ENCODE data around the gene SLC44A3.
"Not testable (repeated sequence)": the region's sequence is repeated elsewhere in the genome, so short reads cannot be mapped to it uniquely, and the experiment has no call there.

SLC44A3 gene

DNA sequence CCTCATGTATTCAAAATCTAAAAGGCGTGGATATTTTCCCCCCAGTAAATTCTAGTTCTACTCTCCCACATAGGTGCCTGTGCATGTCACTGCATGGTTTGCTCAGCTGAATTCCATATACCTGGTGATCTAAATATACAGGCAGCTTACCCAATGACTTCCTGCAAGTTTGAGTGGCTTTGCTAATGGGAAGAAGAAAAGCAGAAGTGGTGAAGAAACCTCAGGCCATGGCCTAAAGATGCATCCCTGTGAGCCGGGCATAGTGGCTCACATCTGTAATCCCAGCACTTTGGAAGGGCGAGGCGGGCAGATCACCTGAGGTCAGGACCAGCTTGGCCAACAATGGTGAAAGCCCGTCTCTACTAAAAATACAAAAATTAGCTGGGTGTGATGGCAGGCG lies 11.5 kb downstream of the SLC44A3 start:
- in situ Hi-C loops (cut with HindIII; ENCODE audit: low sequenced_read_pairs), result no loop called here

DNA sequence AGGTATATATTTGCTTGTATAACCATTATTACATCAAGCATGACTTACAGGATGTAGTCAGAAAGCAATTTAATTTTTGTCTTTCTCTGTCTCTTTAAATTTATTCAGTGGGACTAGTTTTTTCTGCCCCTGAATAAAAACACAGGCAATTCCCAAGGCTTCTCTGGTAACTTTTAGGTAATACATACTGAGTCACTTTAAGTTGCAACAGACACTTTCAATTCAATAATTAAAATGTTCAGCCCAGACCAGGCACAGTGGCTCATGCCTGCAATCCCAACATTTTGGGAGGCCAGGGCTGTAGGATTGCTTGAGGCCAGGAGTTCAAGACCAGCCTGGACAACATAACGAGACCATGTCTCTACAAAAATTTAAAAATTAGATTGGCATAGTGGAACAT lies 12.3 kb downstream of the SLC44A3 start:
- in situ Hi-C loops (cut with HindIII; ENCODE audit: low sequenced_read_pairs), result no loop called here

DNA sequence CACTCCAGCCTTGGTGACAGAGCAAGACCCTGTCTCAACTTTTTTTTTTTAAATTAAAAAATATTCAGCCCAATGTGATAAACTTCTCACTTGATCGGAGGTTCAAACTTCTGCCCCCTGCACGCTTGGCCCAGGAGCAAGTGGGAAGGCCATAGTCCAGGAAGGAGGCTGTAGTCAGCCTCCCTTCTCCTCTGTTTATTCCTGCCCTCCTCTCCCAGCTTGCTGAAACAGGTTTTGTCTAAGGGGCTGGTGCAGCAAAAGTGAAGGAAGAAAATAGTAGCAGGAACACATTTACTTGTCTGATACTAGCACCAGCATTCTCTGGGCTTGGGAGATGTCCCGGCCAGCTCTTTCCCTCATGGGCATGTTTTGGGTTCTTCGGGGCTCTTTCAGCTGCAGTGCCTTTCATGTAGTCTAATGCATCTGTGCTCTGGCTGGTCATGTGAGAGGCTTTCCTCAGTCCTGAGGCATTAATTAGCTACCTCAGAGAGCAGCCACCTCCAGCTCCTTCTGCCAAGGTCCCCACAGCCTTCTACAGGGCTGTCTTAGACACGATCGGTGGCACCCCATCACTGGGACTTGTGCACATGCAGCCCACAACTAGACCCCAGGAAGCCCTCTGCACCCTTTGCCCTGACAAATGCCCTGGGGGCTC lies 12.9 kb downstream of the SLC44A3 start:
- in situ Hi-C loops (cut with HindIII; ENCODE audit: low sequenced_read_pairs), result no loop called here

DNA sequence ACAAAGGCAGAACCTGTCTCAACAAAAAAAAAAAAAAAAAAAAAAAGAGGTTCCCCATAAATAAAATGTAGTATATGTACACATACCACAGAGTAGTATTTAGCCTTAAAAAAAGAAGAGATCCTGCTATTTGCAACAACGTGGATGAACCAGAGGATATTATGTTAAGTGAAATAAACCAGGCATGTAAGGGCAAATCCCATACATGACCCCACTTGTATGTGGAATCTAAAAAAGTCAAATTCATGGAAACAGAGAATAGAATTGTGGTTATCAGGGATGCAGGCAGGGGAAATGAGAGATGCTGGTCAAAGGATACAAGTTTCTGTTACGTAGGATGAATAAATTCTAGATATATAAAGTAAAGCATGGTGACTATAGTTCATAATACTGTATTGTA lies 16.7 kb downstream of the SLC44A3 start:
- in situ Hi-C loops (cut with HindIII; ENCODE audit: low sequenced_read_pairs), result no loop called here

DNA sequence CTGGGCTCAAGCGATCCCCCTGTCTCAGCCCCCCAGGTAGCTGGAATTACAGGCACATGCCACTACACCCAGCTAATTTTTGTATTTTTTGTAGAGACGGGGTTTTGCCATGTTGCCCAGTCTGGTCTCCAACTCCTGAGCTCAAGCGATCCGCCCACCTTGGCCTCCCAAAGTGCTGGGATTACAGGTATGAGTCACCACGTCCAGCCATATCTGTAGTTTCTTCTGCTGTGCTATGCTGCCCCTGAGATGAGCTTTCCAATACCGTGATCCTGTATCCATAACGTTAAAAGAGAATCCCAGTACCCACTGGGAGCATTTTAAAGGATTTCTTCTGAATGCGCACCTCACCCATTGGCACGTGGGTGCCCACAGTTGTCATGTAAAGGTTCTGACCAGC lies 20.2 kb downstream of the SLC44A3 start:
- in situ Hi-C loops (cut with HindIII; ENCODE audit: low sequenced_read_pairs), result not testable (repeated sequence)

DNA sequence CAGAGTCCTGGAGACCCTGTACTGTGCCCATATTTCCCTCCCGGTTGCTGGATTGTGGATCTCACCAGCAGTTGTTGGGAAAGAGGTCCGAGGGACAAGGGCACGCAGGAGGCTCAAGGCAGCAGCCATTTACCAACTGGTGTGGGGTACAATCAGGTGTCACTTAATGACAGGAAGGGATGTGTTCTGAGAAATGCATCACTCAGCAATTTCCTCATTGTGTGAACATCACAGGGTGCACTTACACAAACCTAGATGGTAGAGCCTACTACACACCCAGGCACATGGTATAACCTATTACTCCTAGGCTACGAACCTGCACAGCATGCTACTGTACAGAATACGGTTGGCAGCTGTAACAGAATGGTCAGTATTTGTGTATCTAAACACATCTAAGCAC lies 20.7 kb downstream of the SLC44A3 start:
- in situ Hi-C loops (cut with HindIII; ENCODE audit: low sequenced_read_pairs), result no loop called here

DNA sequence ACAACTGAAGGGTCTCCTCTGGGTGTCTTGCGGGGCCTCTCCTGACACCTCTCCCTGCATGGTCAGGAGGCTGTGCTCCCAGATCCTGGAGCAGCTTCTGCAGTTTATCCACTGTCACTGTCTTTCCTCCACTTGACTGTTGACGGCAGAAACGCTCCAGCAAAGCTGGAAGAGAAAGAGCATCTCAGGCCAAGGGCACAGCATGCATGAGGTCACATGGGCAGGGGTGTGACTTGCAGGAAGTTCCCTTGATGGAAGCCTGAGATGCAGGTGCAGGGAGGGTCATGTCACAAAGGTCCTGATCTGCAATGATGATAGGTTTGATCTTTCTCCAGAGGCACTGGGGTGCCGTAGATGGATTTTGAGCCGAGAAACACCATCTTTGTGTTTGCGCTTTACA lies 23.3 kb downstream of the SLC44A3 start:
- in situ Hi-C loops (cut with HindIII; ENCODE audit: low sequenced_read_pairs), result no loop called here

DNA sequence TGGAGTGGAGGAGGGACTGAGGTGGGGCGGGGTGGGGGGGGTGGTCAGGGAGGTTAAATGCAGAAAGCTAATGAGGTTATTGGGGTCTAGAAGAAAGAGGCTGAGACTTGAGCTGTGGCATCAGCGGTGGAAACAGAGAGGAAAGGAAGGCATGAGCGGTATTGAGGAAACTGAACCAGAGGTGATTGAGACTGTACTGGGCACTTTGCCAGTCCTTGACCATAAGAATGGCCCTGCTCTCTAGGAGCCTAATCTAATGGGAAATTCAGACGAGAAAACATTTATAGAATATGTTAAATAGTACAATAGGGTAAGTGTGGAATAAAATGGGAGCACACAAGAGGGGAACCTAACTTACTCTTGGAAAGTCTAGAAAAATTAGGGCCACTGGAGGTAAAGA lies 23.7 kb downstream of the SLC44A3 start:
- in situ Hi-C loops (cut with HindIII; ENCODE audit: low sequenced_read_pairs), result no loop called here

DNA sequence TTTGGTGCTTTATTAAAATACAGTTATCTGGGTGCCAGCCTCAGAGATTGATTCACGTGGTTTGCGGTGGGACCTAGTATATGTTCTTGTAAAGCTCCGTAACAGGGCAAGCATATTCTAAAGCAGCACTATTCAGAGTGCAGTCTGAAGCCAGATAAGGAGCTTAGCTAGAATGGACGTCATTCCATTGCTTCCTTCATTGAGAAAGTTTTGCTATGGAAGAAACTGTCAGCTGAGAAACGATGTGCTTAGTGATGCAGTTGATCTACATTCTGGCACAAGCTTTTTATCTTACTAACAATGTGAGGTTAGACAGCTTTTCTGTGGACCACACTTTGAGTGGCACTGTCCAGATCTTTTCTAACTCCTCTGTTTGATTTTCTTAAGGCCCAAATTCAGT lies 26.2 kb downstream of the SLC44A3 start:
- in situ Hi-C loops (cut with HindIII; ENCODE audit: low sequenced_read_pairs), result no loop called here

DNA sequence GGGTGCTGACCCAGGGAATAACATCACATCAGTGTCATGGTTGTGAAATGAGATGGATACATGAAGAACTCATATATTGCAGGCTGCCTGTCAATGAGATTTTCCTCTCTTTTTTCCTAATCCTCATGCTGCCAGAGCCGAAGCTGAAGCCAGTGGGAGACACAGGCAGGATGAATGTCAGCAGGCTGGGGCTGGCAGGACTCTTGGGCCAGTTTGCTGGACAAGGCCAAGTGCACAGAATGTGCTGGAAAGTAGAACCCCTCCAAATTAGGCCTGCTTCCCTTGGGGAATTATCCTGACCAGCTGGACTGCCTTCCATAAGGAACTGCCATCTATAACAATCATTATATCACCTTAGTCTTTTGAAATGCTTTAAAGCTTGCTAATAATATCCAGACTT lies 31.4 kb downstream of the SLC44A3 start:
- in situ Hi-C loops (cut with HindIII; ENCODE audit: low sequenced_read_pairs), result loop anchor here (25.0 kb wide), 1 partner anchor 186 kb away; no protein-coding TSS in a partner anchor

DNA sequence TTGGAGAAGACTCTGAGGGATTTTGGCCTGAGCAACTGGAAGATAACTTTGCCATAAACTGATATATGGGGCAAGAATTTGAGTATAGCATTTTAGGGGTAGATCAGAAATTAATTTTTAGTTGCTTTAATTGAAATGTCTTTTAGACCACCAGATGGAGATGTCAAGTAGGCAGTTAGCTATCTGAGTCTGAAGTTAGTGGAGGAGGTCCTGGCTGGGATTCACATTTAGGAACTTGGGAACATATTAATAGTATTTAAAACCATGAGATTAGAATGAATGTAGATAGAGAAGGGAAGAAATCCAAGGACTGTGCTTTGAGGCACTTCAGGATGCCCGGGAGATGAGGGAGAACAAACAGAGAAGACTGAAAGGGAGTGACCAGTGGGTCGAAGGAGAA lies 32.6 kb downstream of the SLC44A3 start:
- in situ Hi-C loops (cut with HindIII; ENCODE audit: low sequenced_read_pairs), result loop anchor here (25.0 kb wide), 1 partner anchor 185 kb away; no protein-coding TSS in a partner anchor

DNA sequence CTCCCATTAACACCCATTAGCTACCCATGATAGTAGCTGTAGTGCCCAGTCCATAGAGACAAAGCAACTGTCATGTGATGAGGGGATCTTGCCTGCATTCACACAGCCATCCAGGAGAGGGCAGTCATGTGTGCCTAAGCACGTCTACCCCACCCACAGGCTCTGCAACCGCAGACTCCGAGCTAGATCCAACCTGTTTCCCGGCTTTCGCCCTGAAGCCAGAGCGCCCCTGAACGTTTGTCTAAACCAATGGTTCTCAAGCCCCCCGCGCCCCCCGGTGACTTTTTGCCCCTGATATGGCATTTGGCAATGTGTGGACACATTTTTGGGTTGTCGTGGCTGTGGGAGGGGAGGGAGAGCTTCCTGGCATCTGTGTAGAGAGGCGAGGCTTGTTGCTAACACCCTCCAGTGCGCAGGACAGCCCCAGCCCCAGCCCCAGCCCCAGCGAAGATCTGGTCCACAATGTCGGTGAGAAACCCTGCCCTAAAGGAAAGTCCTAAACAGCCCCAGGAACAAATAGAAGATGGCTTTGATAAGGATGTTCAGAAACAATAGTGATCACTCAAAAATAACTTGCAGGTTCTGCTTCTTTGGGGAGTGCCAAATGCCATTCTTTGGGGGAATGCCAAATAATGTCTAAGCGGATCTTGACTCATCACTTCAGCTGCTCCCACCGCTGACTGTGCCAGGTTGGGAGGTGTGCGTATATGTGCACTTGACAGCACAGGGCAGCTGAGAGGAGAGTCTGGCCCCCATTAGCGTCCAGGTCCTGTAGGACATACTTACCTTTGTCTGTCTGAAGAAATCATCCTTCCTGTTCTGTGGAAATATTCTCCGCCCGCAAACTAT lies 34.5 kb downstream of the SLC44A3 start:
- in situ Hi-C loops (cut with HindIII; ENCODE audit: low sequenced_read_pairs), result loop anchor here (25.0 kb wide), 1 partner anchor 183 kb away; no protein-coding TSS in a partner anchor

DNA sequence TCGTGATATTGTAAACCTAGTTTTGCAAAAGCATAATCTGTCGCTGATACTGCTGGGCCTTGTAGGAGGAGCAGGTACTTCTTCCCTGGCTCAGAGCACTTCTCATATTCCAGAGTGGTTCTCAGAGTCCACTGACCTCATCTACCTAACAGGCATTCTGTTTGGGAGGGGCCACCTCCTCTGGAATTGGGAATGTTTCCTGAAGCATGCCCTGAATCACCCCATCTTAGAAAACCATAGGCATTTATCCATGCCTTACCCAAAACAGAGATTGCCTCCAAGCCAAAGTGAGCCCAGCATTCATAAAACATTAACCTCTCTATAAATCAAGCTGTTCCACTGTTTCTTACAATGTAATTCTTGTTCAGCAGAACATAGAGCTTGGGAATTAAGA lies 35.1 kb downstream of the SLC44A3 start:
- in situ Hi-C loops (cut with HindIII; ENCODE audit: low sequenced_read_pairs), result loop anchor here (25.0 kb wide), 1 partner anchor 182 kb away; no protein-coding TSS in a partner anchor

DNA sequence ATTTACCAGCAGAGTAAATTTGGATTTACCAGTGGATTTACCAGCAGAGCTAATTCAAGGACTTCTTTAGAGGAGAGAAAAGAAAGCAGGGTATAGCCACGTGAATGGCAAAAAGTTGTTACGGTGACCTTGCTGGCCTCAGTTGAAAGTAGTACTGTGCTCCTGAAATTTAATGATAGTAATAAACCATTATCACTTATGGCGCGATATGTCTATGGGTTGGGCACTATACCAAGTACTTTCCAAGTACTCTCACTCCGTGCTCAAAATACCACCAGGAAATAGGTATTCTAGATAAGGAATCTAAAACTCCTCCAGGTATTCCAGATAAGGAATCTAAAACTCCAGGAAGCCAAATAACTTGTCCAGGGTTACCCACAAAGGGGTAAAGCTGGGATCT lies 35.8 kb downstream of the SLC44A3 start:
- in situ Hi-C loops (cut with HindIII; ENCODE audit: low sequenced_read_pairs), result loop anchor here (25.0 kb wide), 1 partner anchor 181 kb away; no protein-coding TSS in a partner anchor

DNA sequence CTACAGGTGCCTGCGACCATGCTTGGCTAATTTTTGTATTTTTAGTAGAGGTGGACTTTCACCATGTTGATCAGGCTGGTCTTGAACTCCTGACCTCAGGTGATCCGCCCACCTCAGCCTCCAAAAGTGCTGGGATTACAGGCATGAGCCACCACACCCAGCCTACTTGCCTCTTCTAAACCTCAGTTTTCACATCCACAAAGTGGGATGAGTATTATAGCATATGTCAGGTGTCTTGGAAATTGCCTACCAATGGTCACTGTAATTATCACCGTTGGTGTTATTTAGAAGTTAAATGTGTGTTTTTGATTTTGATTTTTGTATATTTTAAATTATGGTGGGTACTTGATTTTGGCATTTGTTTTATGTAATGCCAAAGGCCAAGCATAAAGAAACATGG lies 36.7 kb downstream of the SLC44A3 start:
- in situ Hi-C loops (cut with HindIII; ENCODE audit: low sequenced_read_pairs), result loop anchor here (25.0 kb wide), 1 partner anchor 180 kb away; no protein-coding TSS in a partner anchor

DNA sequence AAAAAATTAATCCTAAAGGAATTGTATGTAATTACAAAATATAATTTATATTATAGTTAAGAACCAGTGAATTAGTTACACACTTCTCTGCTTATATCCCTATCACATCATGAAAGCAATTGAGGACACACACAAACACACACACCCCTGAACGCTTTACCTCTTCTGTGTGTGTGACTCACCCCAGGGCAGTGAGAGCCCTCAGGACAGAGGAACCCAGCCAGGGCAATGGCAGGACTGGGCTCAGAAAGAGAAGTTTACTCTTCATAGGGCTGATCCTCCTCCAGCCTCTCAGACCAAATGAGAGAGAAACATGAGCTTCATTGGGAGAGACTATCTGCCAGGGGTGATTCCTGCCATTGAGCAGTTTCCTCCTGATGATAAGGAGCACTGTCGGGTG lies 38.1 kb downstream of the SLC44A3 start:
- in situ Hi-C loops (cut with HindIII; ENCODE audit: low sequenced_read_pairs), result loop anchor here (25.0 kb wide), 1 partner anchor 179 kb away; no protein-coding TSS in a partner anchor

DNA sequence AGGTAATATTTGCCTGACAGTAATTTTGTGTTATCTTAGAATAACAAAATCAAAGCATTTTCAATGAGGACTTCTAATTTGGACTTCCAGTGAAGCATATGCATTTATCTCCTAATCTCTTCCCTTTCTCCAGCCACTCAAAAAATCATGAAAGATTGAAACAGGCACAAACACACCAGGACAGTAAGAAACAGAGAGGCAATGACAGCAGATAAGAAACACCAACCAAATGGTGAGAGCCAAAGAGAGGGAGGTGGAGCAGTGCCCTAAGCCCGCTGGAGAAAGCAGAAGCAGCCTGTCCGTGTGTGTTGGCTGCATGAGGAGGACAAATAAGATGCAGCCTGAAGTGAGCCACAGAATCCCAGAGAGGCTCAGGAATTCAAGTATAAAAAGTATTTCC lies 39.0 kb downstream of the SLC44A3 start:
- in situ Hi-C loops (cut with HindIII; ENCODE audit: low sequenced_read_pairs), result loop anchor here (25.0 kb wide), 1 partner anchor 178 kb away; no protein-coding TSS in a partner anchor

DNA sequence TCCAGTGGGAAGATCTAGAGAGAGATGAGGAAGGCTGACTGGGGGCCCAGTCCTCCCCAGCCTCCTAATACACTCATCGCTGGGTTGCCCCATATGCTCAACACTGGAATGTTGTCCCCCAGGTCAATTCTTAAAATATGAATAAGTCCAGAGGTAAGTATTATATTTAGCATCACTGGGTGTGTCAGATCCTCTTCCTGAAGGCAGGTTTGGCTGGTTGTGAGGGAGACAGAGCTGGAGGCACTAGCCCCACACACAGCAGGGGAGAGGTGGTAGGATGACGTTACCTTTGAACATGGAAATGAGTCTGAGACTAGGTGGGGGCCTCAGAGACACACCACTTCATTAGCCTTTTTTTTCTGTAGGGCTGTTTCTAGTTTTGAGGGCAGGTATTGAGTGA lies 42.6 kb downstream of the SLC44A3 start:
- in situ Hi-C loops (cut with HindIII; ENCODE audit: low sequenced_read_pairs), result loop anchor here (5.0 to 25.0 kb wide), 2 partner anchors 60 to 175 kb away; no protein-coding TSS in a partner anchor

DNA sequence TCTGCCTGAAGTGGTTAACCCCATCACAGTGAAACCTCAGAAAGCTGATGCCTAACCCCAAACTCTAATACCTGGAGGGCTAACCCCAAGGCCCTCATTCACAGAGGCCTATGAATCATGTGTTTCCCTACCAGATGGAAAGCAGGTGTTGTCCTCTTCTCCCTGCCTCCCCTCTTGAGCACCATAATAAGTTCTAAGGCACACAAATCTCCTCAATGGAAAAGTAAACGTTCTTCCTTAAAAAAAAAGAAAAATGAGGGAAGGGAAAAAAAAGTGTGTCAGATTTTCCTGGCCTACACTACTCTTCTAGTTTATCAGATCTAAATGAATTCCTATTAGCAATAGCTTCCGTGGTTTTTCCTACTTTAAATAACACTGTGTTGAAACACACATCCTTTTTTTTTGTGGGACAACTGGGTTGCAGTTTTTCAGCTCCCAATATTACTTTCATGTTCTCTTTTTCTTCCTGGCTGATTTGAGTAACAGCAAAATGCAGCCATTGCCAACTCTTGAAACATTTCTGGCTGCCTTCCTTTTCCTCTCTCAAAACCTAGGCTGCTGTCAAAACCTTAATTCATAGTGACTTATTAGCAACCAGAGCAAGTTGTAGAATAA lies 43.2 kb downstream of the SLC44A3 start:
- in situ Hi-C loops (cut with HindIII; ENCODE audit: low sequenced_read_pairs), result loop anchor here (5.0 to 25.0 kb wide), 2 partner anchors 59 to 174 kb away; no protein-coding TSS in a partner anchor

DNA sequence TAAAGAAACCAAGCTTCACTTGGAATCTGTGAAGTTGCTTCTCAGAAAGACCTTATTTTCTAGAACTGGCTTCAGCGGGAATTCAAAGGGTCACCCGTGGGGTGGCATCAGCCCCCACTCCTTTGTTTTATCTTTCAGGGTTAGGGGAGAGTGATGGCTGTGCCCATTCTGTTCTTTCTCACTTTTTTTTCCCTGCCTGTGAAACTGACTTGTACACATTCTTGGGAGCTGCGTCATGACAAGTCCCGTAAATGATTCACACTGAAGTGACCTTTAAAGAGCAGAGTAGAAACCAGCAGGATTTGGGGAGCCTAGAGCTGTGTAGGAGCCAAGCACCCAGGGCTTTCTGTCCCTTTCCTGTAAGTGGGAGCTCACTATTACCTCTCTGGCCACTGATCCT lies 43.8 kb downstream of the SLC44A3 start:
- in situ Hi-C loops (cut with HindIII; ENCODE audit: low sequenced_read_pairs), result loop anchor here (5.0 to 25.0 kb wide), 2 partner anchors 58 to 173 kb away; no protein-coding TSS in a partner anchor

DNA sequence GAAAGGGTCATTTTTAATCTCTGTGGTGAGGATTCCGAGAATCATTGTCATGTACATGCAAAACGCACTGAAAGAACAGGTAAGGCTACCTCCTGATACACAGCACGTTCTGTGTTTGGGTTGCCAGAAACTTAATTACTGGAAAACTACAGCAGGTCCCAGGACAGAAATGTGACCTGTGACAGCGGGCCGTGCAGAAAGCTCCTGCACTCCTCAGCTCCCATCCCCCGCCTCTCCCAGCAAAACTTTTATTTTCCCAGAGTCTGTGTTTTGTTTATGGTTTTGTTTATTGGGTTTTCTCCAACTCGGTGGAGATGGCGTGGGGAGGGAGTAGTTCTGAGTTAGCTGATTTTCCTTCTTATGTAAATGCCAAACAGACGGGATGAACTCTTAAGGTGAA lies 44.7 kb downstream of the SLC44A3 start:
- in situ Hi-C loops (cut with HindIII; ENCODE audit: low sequenced_read_pairs), result loop anchor here (5.0 to 25.0 kb wide), 2 partner anchors 57 to 172 kb away; no protein-coding TSS in a partner anchor

Data from endothelial cell of hepatic sinusoid (primary cell).